Gastrocnemius medialis (tissue), 4 donors: ENCODE results near the gene HLA-DMA. TPM values are rescaled to one million over a fixed set of nuclear protein-coding genes. Genes with fewer than 3 reads are reported as not detected.

ENCODE experiments used
- ATAC-seq, 2 donors: fragments of 150-250 bp; one replicate each; pipeline ENCODE4 v1.9.1; 2016
- DNase-seq, 2 donors: peaks; one replicate each; pipeline ENCODE4 v3.0.0-alpha.2; 2019
- H3K27ac ChIP-seq, 4 donors: fragments of 200-600 bp; sonication (generic); 1 replicate in 1 of 4; 2 replicates in 3 of 4; pipeline ENCODE4 v1.5.1; 2016 to 2018; ENCODE audit warnings: mild to moderate bottlenecking in 2 of 4, moderate library complexity in 1 of 4
- H3K27me3 ChIP-seq, 3 donors: fragments of 200-600 bp; sonication (generic) in 2 of 3; 1 replicate in 1 of 3; 2 replicates in 2 of 3; pipeline versions ENCODE4 v1.5.1 to v1.6.0; 2016 to 2019; ENCODE audit warnings: mild to moderate bottlenecking in 1 of 3, moderate library complexity in 1 of 3
- H3K36me3 ChIP-seq, 2 donors: fragments of 200-600 bp; sonication (generic) in 1 of 2; one replicate each; pipeline ENCODE4 v1.5.1; 2017 to 2018
- H3K4me1 ChIP-seq, 2 donors: fragments of 200-600 bp; sonication (generic) in 1 of 2; one replicate each; pipeline ENCODE4 v1.5.1; 2016 to 2017; ENCODE audit warnings: mild to moderate bottlenecking in 2 of 2
- H3K4me3 ChIP-seq, 4 donors: fragments of 200-600 bp; sonication (generic) in 3 of 4; 1 replicate in 1 of 4; 2 replicates in 3 of 4; pipeline ENCODE4 v1.5.1; 2016 to 2019; ENCODE audit warnings: mild to moderate bottlenecking in 2 of 4
- H3K9me3 ChIP-seq, 3 donors: fragments of 200-600 bp; sonication (generic) in 2 of 3; 1 replicate in 1 of 3; 2 replicates in 2 of 3; pipeline ENCODE4 v1.5.1; 2016 to 2019
- POLR2A ChIP-seq, 2 donors: fragments of 450-650 bp; IDR thresholded peaks; one replicate each; pipeline ENCODE4 v1.6.1; 2017; ENCODE audit warnings: antibody characterized with exemption in 2 of 2, mild to moderate bottlenecking in 2 of 2, moderate library complexity in 2 of 2
- in situ Hi-C, 4 donors: fragments of 200-750 bp; cut with MboI; loops; one replicate each; pipeline versions ENCODE4 v1.15.0 to v1.8.0; 2017; ENCODE audit warnings: low sequenced_read_pairs in 4 of 4
- intact Hi-C: fragments of 100-400 bp; cut with DNase I; formaldehyde crosslinking; loops from one replicate; pipeline ENCODE4 v1.15.1; 2023; ENCODE audit warnings: low total_unique reads
- total RNA-seq, 4 donors: library from RNA; depleted of rRNA; stranded (reverse); fragments of >200 nt; gene quantifications; one replicate each; pipeline versions ENCODE4 v1.1.0 to v1.2.3, GENCODE V29; 2016
- TF ChIP-seq, protein P1 (sequence below), 5 experiments: fragments of 450-650 bp in 3 of 5; fragments of 200-600 bp in 2 of 5; sonication (generic) in 2 of 5; IDR thresholded peaks in 4 of 5; conservative IDR thresholded peaks in 1 of 5; 1 replicate in 4 of 5; 2 replicates in 1 of 5; pipeline ENCODE4 v1.5.1; 2016 to 2019; ENCODE audit warnings: antibody characterized with exemption in 5 of 5, mild to moderate bottlenecking in 3 of 5, moderate library complexity in 3 of 5

Gene HLA-DMA
- total RNA-seq, 4 donors from 2014 or later, result 3.6 to 22.8 (median 6.3) TPM

DNA sequence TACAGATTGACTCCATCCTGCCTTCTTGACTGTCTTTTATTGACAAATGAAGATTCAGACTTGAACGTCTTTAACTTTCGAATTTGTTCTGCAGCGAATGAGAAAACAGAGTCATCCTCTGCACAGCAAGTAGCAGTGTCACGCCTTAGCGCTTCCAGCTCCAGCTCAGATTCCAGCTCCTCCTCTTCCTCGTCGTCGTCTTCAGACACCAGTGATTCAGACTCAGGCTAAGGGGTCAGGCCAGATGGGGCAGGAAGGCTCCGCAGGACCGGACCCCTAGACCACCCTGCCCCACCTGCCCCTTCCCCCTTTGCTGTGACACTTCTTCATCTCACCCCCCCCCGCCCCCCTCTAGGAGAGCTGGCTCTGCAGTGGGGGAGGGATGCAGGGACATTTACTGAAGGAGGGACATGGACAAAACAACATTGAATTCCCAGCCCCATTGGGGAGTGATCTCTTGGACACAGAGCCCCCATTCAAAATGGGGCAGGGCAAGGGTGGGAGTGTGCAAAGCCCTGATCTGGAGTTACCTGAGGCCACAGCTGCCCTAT is 27.7 kb upstream of the HLA-DMA start:
- peak overlapping the region in 3 of 4 donors; percentile 8 to 41 (median 12) for H3K27ac ChIP-seq
- ATAC-seq, result no peak

DNA sequence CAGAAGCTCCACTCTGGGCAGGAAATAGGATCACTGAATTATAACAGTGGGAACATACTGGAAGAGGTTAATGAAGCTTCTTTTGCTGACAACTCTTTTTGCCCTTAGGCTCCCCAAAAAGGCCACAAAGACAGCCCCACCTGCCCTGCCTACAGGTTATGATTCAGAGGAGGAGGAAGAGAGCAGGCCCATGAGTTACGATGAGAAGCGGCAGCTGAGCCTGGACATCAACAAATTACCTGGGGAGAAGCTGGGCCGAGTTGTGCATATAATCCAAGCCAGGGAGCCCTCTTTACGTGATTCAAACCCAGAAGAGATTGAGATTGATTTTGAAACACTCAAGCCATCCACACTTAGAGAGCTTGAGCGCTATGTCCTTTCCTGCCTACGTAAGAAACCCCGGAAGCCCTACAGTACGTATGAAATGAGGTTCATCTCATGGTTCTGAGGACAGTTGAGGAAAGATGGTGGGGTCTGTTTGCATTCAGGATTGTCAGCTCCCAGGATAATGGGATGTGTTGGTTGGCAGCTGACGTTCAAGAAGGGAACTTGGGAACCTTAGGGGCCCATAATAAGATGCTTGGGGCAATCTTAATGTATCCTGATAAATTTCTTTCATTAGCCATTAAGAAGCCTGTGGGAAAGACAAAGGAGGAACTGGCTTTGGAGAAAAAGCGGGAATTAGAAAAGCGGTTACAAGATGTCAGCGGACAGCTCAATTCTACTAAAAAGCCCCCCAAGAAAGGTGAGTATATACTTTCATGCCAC is 27.0 kb upstream of the HLA-DMA start:
- TF ChIP-seq, protein P1, sequence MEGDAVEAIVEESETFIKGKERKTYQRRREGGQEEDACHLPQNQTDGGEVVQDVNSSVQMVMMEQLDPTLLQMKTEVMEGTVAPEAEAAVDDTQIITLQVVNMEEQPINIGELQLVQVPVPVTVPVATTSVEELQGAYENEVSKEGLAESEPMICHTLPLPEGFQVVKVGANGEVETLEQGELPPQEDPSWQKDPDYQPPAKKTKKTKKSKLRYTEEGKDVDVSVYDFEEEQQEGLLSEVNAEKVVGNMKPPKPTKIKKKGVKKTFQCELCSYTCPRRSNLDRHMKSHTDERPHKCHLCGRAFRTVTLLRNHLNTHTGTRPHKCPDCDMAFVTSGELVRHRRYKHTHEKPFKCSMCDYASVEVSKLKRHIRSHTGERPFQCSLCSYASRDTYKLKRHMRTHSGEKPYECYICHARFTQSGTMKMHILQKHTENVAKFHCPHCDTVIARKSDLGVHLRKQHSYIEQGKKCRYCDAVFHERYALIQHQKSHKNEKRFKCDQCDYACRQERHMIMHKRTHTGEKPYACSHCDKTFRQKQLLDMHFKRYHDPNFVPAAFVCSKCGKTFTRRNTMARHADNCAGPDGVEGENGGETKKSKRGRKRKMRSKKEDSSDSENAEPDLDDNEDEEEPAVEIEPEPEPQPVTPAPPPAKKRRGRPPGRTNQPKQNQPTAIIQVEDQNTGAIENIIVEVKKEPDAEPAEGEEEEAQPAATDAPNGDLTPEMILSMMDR (IDR thresholded peaks at IDR 0.05 in 4 of 5, conservative IDR thresholded peaks at IDR 0.05 in 1 of 5), result no peak
- TF ChIP-seq POLR2A (IDR thresholded peaks at IDR 0.05), result no peak
- Histone ChIP-seq H3K27me3 (no peaks in the 10 kb centered on the region), H3K36me3 (peaks cover 6 to 73% of the 10 kb centered on the region in 2 donors), H3K9me3 (no peaks in the 10 kb centered on the region), H3K27ac (peak overlapping the region in 2 of 4 donors; percentile 29 to 39), H3K4me1 (peaks cover 47 to 58% of the 10 kb centered on the region in 2 donors), H3K4me3 (no peak overlapping the region)
- in situ Hi-C loops, result loop anchor here in 3 of 4 donors (5.0 to 25.0 kb wide), 3 partner anchors 43 to 95 kb away; no protein-coding TSS in a partner anchor
- intact Hi-C loops, result no loop called here
- no peak for ATAC-seq
- DNase-seq, result no peak

More for the DNA sequence above, 27.7 kb upstream of the HLA-DMA start:
- intact Hi-C loops, result no loop called here
- no peak overlapping the region for H3K4me3 ChIP-seq
- in situ Hi-C loops, result loop anchor here in 2 of 4 donors (10.0 to 25.0 kb wide), 2 partner anchors 93 to 96 kb away; no protein-coding TSS in a partner anchor
- H3K36me3 ChIP-seq, result peaks cover 6 to 68% of the 10 kb centered on the region in 2 donors
- no peaks in the 10 kb centered on the region for H3K9me3 ChIP-seq
- H3K27me3 ChIP-seq, result no peaks in the 10 kb centered on the region
- peaks cover 40 to 52% of the 10 kb centered on the region in 2 donors for H3K4me1 ChIP-seq
- no peak for DNase-seq
- TF ChIP-seq, protein P1 (IDR thresholded peaks at IDR 0.05 in 4 of 5, conservative IDR thresholded peaks at IDR 0.05 in 1 of 5), result no peak
- no peak for TF ChIP-seq POLR2A (IDR thresholded peaks at IDR 0.05)

DNA sequence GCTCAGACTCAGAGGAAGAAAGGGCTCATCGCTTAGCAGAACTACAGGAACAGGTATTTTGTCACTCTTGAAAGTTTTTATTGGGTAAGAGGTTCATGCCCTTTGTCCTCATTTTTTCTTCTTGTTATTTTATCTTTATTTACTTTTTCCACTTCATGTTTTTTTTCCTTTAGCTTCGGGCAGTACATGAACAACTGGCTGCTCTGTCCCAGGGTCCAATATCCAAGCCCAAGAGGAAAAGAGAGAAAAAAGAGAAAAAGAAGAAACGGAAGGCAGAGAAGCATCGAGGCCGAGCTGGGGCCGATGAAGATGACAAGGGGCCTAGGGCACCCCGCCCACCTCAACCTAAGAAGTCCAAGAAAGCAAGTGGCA is 25.0 kb upstream of the HLA-DMA start:
- Histone ChIP-seq H3K4me1 (peaks cover 50 to 62% of the 10 kb centered on the region in 2 donors), H3K36me3 (peaks cover 6 to 85% of the 10 kb centered on the region in 2 donors), H3K4me3 (no peak overlapping the region), H3K9me3 (no peaks in the 10 kb centered on the region), H3K27ac (peak overlapping the region in 2 of 4 donors; percentile 33 to 38), H3K27me3 (no peaks in the 10 kb centered on the region)
- DNase-seq (no peak), ATAC-seq (no peak)
- in situ Hi-C loops (loop anchor here in 2 of 4 donors (5.0 to 25.0 kb wide), 2 partner anchors 41 to 91 kb away; no protein-coding TSS in a partner anchor), intact Hi-C loops (no loop called here)
- no peak for TF ChIP-seq POLR2A (IDR thresholded peaks at IDR 0.05)
- TF ChIP-seq, protein P1 (IDR thresholded peaks at IDR 0.05 in 4 of 5, conservative IDR thresholded peaks at IDR 0.05 in 1 of 5), result no peak

DNA sequence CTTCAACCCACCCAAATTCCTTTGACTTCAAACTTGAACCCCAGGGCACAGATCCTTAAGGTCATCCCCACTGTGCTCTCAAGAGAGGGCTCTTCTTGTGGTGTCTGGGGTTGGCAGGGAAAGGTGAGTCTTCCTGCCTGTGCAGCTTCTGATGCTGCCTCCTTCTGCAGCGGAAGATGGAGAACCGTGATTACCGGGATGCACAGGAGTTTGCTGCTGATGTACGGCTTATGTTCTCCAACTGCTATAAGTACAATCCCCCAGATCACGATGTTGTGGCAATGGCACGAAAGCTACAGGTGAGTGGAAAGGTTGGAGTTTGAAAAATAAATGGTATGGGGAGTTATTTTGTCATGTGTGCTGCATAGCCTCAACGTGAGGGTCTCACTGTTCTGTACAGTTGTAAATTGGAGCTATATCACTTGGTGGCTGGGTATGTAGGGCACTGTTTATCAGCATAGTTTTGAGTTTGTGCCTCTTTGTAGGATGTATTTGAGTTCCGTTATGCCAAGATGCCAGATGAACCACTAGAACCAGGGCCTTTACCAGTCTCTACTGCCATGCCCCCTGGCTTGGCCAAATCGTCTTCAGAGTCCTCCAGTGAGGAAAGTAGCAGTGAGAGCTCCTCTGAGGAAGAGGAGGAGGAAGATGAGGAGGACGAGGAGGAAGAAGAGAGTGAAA is 24.5 kb upstream of the HLA-DMA start:
- H3K4me3 ChIP-seq, result no peak overlapping the region
- ATAC-seq (no peak), DNase-seq (no peak)
- H3K36me3 ChIP-seq, result peaks cover 6 to 90% of the 10 kb centered on the region in 2 donors
- in situ Hi-C loops (loop anchor here in 2 of 4 donors (5.0 to 25.0 kb wide), 2 partner anchors 40 to 90 kb away; no protein-coding TSS in a partner anchor), intact Hi-C loops (no loop called here)
- H3K9me3 ChIP-seq, result no peaks in the 10 kb centered on the region
- TF ChIP-seq, protein P1 (IDR thresholded peaks at IDR 0.05 in 4 of 5, conservative IDR thresholded peaks at IDR 0.05 in 1 of 5), result no peak
- TF ChIP-seq POLR2A (IDR thresholded peaks at IDR 0.05), result no peak
- H3K27ac ChIP-seq, result peak overlapping the region in 1 of 4 donors; percentile 38
- no peaks in the 10 kb centered on the region for H3K27me3 ChIP-seq
- H3K4me1 ChIP-seq, result peaks cover 46 to 60% of the 10 kb centered on the region in 2 donors
